ENCODE measurements around the gene ZBTB20.

- TF ChIP-seq POLR2AphosphoS5 (IDR thresholded peaks at IDR 0.05; ENCODE audit: low read depth) (no peak), CTCF (IDR thresholded peaks at IDR 0.05; ENCODE audit: insufficient read depth, low read length) (no peak), GABPA (IDR thresholded peaks at IDR 0.05; ENCODE audit: low read depth) (no peak), REST (IDR thresholded peaks at IDR 0.05; ENCODE audit: insufficient replicate concordance, low read depth) (no peak), SPI1 (IDR thresholded peaks at IDR 0.05; ENCODE audit: borderline replicate concordance, low read depth) (no peak)
These were observed 384.9 kb downstream of the ZBTB20 start for GRCh38 chr3:114762144-114762543.
